A673 (cell line): Measurements from ENCODE around the gene CLEC1A.

Experiments
- EZH2 ChIP-seq: fragments of 200-600 bp; sonication (generic); IDR thresholded peaks from 2 replicates; pipeline ENCODE4 v1.6.1; 2017; ENCODE audit warnings: borderline replicate concordance, low read depth, mild to moderate bottlenecking, mixed read lengths, antibody characterized with exemption, low read length; ENCODE audit not compliant: poor library complexity, severe bottlenecking
- TF ChIP-seq, protein P1 (sequence below): fragments of 300-800, 200-600 bp; sonication (generic); conservative IDR thresholded peaks from 2 replicates; pipeline ENCODE4 v1.5.1; 2017; ENCODE audit warnings: low read depth, mild to moderate bottlenecking, antibody characterized with exemption, low read length, moderate library complexity, mixed read lengths

DNA sequence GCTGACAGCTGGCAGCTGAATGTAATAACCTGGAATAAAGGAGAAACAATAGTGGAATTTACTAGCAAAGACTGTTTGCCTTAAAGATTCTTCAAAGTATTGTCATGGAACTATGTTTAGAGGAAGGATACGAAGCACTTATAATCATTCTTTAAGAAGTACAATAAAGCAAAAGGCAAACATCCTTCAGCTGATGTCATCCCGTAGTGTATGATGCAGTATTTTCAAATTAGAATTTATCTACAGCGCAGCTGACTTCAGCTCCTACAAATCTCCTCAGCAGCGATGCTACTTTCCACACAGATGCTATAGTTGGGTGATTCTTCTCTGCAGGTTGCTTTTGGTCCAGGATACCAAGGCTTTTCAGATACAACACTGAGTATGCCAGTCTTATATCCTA is 31.5 kb downstream of the CLEC1A start:
- TF ChIP-seq, protein P1, sequence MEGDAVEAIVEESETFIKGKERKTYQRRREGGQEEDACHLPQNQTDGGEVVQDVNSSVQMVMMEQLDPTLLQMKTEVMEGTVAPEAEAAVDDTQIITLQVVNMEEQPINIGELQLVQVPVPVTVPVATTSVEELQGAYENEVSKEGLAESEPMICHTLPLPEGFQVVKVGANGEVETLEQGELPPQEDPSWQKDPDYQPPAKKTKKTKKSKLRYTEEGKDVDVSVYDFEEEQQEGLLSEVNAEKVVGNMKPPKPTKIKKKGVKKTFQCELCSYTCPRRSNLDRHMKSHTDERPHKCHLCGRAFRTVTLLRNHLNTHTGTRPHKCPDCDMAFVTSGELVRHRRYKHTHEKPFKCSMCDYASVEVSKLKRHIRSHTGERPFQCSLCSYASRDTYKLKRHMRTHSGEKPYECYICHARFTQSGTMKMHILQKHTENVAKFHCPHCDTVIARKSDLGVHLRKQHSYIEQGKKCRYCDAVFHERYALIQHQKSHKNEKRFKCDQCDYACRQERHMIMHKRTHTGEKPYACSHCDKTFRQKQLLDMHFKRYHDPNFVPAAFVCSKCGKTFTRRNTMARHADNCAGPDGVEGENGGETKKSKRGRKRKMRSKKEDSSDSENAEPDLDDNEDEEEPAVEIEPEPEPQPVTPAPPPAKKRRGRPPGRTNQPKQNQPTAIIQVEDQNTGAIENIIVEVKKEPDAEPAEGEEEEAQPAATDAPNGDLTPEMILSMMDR = no peak
- no peak for TF ChIP-seq EZH2
